Brain microvascular endothelial cell (primary cell): ENCODE data around the gene ASB18.

ENCODE experiments used
- DNase-seq: peaks from one replicate; pipeline ENCODE4 v3.0.0-alpha.2; 2020
- H3K27ac ChIP-seq: fragments of 250-450 bp; sonication (Bioruptor Pico); 2 replicates; pipeline ENCODE4 v1.5.1; 2020; ENCODE audit warnings: mild to moderate bottlenecking, moderate library complexity
- H3K27me3 ChIP-seq: fragments of 250-450 bp; sonication (Bioruptor Pico); replicated peaks from 2 replicates; pipeline ENCODE4 v1.5.1; 2020; ENCODE audit warnings: mild to moderate bottlenecking
- H3K36me3 ChIP-seq: fragments of 250-450 bp; sonication (Bioruptor Pico); replicated peaks from 2 replicates; pipeline ENCODE4 v1.5.1; 2020; ENCODE audit warnings: mild to moderate bottlenecking
- H3K4me3 ChIP-seq: 2 replicates; pipeline ENCODE4 v1.5.1; 2011; ENCODE audit warnings: low read depth, mild to moderate bottlenecking, control low read depth, low read length, moderate library complexity
- in situ Hi-C: cut with HindIII; loops from 2 replicates; pipeline ENCODE4 v1.10.0; 2017; ENCODE audit warnings: low sequenced_read_pairs, low pct_ligation_motif_present
- TF ChIP-seq, protein P1 (sequence below): IDR thresholded peaks from 2 replicates; pipeline ENCODE4 v1.5.1; 2011; ENCODE audit warnings: low read depth, mild to moderate bottlenecking, moderate library complexity, low read length, control low read depth, inconsistent platforms; ENCODE audit errors: missing control alignments

Gene ASB18

DNA sequence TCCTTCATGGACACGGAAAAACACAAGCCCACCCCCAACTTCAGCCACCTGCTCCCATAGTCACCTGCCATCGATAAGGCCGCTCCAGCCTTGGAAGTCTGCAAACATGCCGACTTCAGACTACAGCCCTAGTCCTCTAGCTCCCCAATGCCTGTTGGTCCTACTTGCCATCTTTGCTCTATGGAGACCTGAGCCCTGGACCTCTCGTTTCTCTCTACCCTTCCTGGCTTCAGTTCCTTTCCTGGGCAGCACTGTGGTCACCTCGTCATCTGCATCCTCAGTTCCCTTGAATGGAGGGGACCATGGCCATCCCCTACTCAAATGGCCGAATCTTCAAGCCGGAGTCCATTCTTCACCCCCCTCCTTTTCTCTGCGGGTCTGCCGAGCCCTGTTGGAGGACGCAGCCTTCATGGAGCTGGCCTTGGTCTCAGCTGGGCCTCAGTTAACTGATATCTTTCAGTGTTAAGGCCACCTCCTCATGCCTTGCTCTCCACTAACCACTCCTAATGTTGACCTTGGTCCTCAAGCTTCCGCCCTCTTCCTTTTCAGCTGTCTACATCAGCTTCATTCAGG lies 48.4 kb downstream of the ASB18 start:
- Histone ChIP-seq H3K27ac (no peak overlapping the region), H3K27me3 (no peaks in the 10 kb centered on the region), H3K36me3 (no peaks in the 10 kb centered on the region), H3K4me3 (no peak overlapping the region)
- TF ChIP-seq, protein P1, sequence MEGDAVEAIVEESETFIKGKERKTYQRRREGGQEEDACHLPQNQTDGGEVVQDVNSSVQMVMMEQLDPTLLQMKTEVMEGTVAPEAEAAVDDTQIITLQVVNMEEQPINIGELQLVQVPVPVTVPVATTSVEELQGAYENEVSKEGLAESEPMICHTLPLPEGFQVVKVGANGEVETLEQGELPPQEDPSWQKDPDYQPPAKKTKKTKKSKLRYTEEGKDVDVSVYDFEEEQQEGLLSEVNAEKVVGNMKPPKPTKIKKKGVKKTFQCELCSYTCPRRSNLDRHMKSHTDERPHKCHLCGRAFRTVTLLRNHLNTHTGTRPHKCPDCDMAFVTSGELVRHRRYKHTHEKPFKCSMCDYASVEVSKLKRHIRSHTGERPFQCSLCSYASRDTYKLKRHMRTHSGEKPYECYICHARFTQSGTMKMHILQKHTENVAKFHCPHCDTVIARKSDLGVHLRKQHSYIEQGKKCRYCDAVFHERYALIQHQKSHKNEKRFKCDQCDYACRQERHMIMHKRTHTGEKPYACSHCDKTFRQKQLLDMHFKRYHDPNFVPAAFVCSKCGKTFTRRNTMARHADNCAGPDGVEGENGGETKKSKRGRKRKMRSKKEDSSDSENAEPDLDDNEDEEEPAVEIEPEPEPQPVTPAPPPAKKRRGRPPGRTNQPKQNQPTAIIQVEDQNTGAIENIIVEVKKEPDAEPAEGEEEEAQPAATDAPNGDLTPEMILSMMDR: no peak
- DNase-seq: no peak
- in situ Hi-C loops: no loop called here

DNA sequence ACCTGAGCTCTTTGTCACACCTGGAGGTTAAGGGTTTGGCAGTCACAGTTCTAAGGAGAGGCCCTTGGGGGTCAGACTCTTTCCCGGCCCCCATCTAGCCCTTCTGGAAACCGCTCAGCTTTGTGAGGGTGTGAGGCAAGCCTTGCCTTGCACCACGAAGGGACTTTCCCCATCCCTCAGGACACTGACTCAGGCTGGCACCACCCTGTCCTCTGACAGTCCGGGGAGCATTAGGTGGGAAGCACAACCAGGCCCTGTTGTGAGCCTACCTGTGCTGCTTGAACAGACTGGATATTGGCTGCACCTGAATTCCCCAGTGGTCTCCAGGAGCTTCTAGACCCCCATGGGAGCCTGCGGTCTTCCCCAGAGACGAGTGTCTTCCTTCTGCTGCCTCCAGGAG lies 49.0 kb downstream of the ASB18 start:
- no peaks in the 10 kb centered on the region for H3K27me3 ChIP-seq
- H3K36me3 ChIP-seq: no peaks in the 10 kb centered on the region
- in situ Hi-C loops: no loop called here

DNA sequence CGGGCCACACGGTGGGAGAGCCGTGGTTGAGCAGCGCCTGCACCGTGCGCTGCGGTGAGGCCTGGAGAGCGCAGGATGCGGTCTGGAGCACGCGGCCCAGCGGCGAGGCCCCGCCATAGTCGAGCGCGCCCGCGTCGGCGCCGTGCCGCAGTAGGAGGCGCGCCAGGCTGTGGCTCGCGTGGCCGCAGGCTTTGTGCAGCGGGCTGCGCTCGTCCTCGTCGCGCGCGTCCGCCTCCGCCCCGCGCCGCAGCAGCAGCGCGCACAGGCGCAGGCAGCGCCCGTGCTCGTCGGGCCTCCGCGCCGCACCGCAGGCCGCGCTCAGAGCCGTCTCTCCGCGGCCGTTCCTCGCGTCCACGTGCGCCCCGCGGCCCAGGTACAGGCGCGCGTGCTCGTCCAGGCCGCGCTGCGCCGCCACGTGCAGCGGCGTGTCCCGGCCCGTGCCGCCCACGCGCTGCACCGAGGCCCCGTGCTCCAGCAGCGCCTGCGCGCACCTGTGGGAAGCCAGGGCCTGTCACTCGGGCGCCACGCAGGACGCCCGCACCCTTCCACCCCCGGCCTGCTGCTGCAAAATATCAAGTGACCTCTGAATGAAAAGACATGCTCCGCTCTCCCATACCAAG lies 49.7 kb downstream of the ASB18 start:
- DNase-seq: no peak
- H3K27ac ChIP-seq: no peak overlapping the region
- H3K36me3 ChIP-seq: no peaks in the 10 kb centered on the region
- in situ Hi-C loops: no loop called here
- no peaks in the 10 kb centered on the region for H3K27me3 ChIP-seq
- TF ChIP-seq, protein P1: no peak
- H3K4me3 ChIP-seq: no peak overlapping the region

More for the DNA sequence above, 49.0 kb downstream of the ASB18 start:
- DNase-seq: no peak
- no peak overlapping the region for H3K4me3 ChIP-seq
- TF ChIP-seq, protein P1: no peak
- no peak overlapping the region for H3K27ac ChIP-seq

DNA sequence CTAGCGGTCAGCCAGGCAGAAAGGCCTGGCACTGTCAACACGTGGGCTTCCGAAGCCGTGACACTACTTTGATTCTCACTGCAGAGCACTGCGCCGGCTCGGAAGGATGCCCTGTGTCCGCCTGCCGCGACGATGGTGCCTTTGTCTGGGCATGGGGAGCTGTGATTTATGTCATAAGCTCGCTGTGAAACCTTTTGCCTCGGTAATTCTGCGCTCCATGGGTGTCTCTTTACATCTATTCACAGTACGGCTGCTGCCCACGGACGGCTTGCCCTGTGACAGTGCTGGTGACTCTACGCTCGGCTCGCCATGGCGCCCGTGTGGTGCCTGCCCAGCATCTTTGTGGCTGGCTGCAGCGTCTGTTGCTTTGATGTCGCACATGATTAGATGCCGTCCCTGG lies 52.9 kb downstream of the ASB18 start:
- Histone ChIP-seq H3K36me3 (no peaks in the 10 kb centered on the region), H3K4me3 (no peak overlapping the region), H3K27ac (no peak overlapping the region), H3K27me3 (no peaks in the 10 kb centered on the region)
- DNase-seq: no peak
- TF ChIP-seq, protein P1: no peak
- in situ Hi-C loops: no loop called here

DNA sequence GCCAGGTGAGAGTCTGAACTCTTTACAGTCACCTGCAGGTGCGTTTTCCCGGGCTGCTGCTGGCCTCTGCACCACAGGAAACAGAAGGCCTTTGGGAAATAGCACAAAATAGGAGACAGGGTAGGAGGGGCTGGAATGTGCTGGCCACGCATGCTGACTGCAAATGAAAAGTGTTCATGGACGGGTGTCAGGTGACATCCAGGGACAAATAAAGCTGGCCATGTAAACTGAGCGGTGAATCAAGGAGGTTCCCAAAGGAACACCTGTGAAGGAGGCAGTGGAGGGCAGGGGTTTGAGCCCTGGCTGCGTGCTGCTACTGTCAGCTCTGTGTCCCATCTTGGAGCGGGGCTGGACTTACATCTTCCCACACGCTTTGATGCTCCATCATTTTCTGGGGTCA lies 53.7 kb downstream of the ASB18 start:
- Histone ChIP-seq H3K4me3 (no peak overlapping the region), H3K27me3 (no peaks in the 10 kb centered on the region), H3K27ac (no peak overlapping the region), H3K36me3 (no peaks in the 10 kb centered on the region)
- in situ Hi-C loops: no loop called here
- TF ChIP-seq, protein P1: no peak
- no peak for DNase-seq

DNA sequence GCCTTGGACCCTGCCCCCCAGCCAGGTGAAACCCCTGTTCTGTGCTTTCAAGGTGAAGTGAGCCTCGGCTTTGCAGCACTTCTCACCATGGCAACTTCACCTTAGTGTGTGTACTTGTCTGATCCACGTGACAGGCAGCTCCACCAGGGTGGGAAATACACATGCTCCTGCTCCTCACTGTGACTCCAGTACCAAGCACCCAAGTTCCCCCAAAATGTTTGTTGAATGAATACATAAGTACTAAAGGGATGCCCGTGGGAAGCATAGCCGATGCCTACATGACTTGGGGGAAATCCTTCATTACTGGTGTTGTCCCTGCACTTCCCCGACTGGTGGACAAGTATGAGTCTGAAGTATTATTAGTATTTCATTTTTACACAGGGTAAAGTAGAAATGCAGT lies 54.2 kb downstream of the ASB18 start:
- DNase-seq: no peak
- no peaks in the 10 kb centered on the region for H3K36me3 ChIP-seq
- no peaks in the 10 kb centered on the region for H3K27me3 ChIP-seq
- H3K4me3 ChIP-seq: no peak overlapping the region
- H3K27ac ChIP-seq: no peak overlapping the region
- in situ Hi-C loops: no loop called here
- TF ChIP-seq, protein P1: no peak
